ENCODE measurements around the gene ACSF3. TPM values are rescaled to one million over a fixed set of nuclear protein-coding genes. Genes with fewer than 3 reads are reported as not detected.

The ACSF3 gene
- polyA plus RNA-seq, 1 donor from 2014 or later = 20.8 TPM

GRCh38 chr16:89174877-89175276, 81.2 kb downstream of the ACSF3 start:
- no peak overlapping the region for H3K4me2 ChIP-seq (ENCODE audit: low read length)
- H3K9ac ChIP-seq (ENCODE audit: low read length) = no peak overlapping the region
- no peak for TF ChIP-seq RAD21 (conservative IDR thresholded peaks at IDR 0.05)
- no peak for TF ChIP-seq POLR2AphosphoS5 (IDR thresholded peaks at IDR 0.05)
- no peak for TF ChIP-seq EZH2 (IDR thresholded peaks at IDR 0.05; ENCODE audit: borderline replicate concordance, insufficient read depth, low read length, poor library complexity, severe bottlenecking)
- no peak for TF ChIP-seq EP300 (conservative IDR thresholded peaks at IDR 0.05; ENCODE audit: poor library complexity, severe bottlenecking)
- TF ChIP-seq MXI1 (conservative IDR thresholded peaks at IDR 0.05; ENCODE audit: poor library complexity, severe bottlenecking) = no peak
- TF ChIP-seq REST (IDR thresholded peaks at IDR 0.05; ENCODE audit: borderline replicate concordance) = no peak
- no peak for TF ChIP-seq TAF1 (IDR thresholded peaks at IDR 0.05; ENCODE audit: low read depth)
- TF ChIP-seq SMC3 (conservative IDR thresholded peaks at IDR 0.05; ENCODE audit: poor library complexity) = no peak
- TF ChIP-seq CTCF (IDR thresholded peaks at IDR 0.05; ENCODE audit: poor library complexity, severe bottlenecking) = no peak
- H3K79me2 ChIP-seq (replicated peaks; ENCODE audit: insufficient read depth, low read length) = no peaks in the 10 kb centered on the region
- no peak overlapping the region for H3K4me3 ChIP-seq (ENCODE audit: low read length)
- H3F3A ChIP-seq (ENCODE audit: insufficient read depth, low read length, poor library complexity, severe bottlenecking) = no peaks in the 10 kb centered on the region
- peaks cover 12% of the 10 kb centered on the region for H3K27me3 ChIP-seq (ENCODE audit: insufficient read depth, low read depth, low read length)
- H2AFZ ChIP-seq (ENCODE audit: low read depth, low read length) = no peak overlapping the region
- H3K9me2 ChIP-seq (ENCODE audit: insufficient read depth, low read length) = no peaks in the 10 kb centered on the region
- H4K20me1 ChIP-seq (ENCODE audit: insufficient read depth) = no peaks in the 10 kb centered on the region
- H3K27ac ChIP-seq (ENCODE audit: low read length) = no peak overlapping the region
- H3K9me3 ChIP-seq (ENCODE audit: low read length) = no peaks in the 10 kb centered on the region
- H3K36me3 ChIP-seq (ENCODE audit: insufficient read depth, low read length) = no peaks in the 10 kb centered on the region

GRCh38 chr16:89175280-89176146, 81.9 kb downstream of the ACSF3 start:
- Histone ChIP-seq H3K9ac (ENCODE audit: low read length) (no peak overlapping the region), H3F3A (ENCODE audit: insufficient read depth, low read length, poor library complexity, severe bottlenecking) (no peaks in the 10 kb centered on the region), H3K4me2 (ENCODE audit: low read length) (no peak overlapping the region), H3K36me3 (ENCODE audit: insufficient read depth, low read length) (no peaks in the 10 kb centered on the region), H3K27me3 (ENCODE audit: insufficient read depth, low read depth, low read length) (peaks cover 6% of the 10 kb centered on the region), H3K9me3 (ENCODE audit: low read length) (no peaks in the 10 kb centered on the region), H2AFZ (ENCODE audit: low read depth, low read length) (no peak overlapping the region), H3K4me3 (ENCODE audit: low read length) (no peak overlapping the region), H3K79me2 (replicated peaks; ENCODE audit: insufficient read depth, low read length) (no peaks in the 10 kb centered on the region), H4K20me1 (ENCODE audit: insufficient read depth) (no peaks in the 10 kb centered on the region), H3K9me2 (ENCODE audit: insufficient read depth, low read length) (no peaks in the 10 kb centered on the region), H3K27ac (ENCODE audit: low read length) (no peak overlapping the region)
- no peak for TF ChIP-seq MXI1 (conservative IDR thresholded peaks at IDR 0.05; ENCODE audit: poor library complexity, severe bottlenecking)
- no peak for TF ChIP-seq TAF1 (IDR thresholded peaks at IDR 0.05; ENCODE audit: low read depth)
- no peak for TF ChIP-seq POLR2AphosphoS5 (IDR thresholded peaks at IDR 0.05)
- TF ChIP-seq CTCF (IDR thresholded peaks at IDR 0.05; ENCODE audit: poor library complexity, severe bottlenecking) = no peak
- no peak for TF ChIP-seq RAD21 (conservative IDR thresholded peaks at IDR 0.05)
- no peak for TF ChIP-seq SMC3 (conservative IDR thresholded peaks at IDR 0.05; ENCODE audit: poor library complexity)
- TF ChIP-seq EP300 (conservative IDR thresholded peaks at IDR 0.05; ENCODE audit: poor library complexity, severe bottlenecking) = no peak
- no peak for TF ChIP-seq EZH2 (IDR thresholded peaks at IDR 0.05; ENCODE audit: borderline replicate concordance, insufficient read depth, low read length, poor library complexity, severe bottlenecking)
- no peak for TF ChIP-seq REST (IDR thresholded peaks at IDR 0.05; ENCODE audit: borderline replicate concordance)

All from neural cell (in vitro differentiated cells).